Stimulated activated CD4-positive, alpha-beta T cell treated with anti-CD3 and anti-CD28 coated beads, Interleukin-1b, Interleukin-23, amount 100 ng/mL, for 24 hours (primary cell): Measurements from ENCODE around the gene TMOD2.

ENCODE experiments used
- DNase-seq, 4 experiments: peaks; one replicate each; pipeline ENCODE4 v3.0.0-alpha.2; 2020; ENCODE audit warnings: low read depth in 4 of 4, low spot score in 1 of 4

TMOD2 gene

GRCh38 chr15:51750792-51751696 lies at the start of gene TMOD2:
TSS of gene TMOD2 (plus strand) at chr15:51751597. CDS start at chr15:51766442, 14,845 bp downstream.
- peak in 1 of 4 experiments; percentile 53 for DNase-seq

GRCh38 chr15:51702710-51703109 lies 48.7 kb upstream of the TMOD2 start:
- no peak for DNase-seq

- no peak for DNase-seq
Measured at GRCh38 chr15:51706291-51706690, 45.1 kb upstream of the TMOD2 start.

DNA sequence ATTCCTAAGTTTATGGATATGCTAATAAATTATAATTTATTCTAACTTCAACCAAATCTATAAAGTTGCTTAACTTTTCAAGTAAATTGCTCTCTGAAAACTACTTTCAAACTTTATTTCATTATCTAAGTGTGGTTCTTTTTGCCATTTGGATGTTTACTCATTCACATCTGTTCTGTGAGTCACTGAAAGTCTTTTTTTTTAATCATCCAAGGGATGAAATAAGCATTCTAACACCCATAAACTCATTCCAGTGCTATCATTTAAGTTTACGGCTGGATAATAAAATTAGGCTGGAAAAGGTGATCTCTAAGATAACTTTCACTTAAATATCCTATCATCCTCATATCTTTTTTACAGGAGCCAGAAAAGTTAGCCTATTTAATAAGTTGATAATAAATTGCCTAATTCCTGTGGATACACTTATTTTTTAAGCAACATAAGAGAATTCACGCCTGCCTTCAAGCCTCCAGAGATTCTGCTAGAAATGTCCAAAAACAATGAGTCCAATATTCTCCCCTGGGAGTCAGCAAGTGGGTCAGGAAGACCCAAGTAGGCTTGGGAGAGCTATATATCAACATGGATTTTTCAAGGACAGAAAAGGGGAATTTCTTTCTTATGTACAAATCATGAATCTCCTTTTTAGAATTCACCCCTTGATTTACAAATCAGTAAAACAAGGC lies 44.3 kb upstream of the TMOD2 start:
- DNase-seq: no peak

DNA sequence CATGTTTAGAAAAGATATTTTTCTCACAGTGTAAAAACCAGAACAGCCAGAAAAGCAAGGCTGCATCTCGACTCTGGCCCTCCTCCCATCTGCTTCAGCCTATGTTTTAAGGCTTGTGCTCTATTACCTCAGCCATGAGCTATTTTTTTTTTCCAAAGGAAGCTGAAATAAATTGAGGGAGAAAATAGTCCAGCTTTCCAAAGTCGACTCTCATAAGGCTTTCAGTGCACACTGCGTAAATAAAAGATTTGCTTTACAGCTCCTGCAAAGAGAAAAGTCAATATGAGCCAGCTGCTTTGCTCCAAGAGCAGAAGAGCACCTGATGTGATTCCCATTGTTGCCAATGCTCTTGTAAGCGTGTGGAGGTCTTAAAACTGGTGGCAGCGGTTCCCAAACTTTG lies 43.4 kb upstream of the TMOD2 start:
- no peak for DNase-seq

GRCh38 chr15:51709031-51709430 lies 42.4 kb upstream of the TMOD2 start:
- DNase-seq: no peak

DNA sequence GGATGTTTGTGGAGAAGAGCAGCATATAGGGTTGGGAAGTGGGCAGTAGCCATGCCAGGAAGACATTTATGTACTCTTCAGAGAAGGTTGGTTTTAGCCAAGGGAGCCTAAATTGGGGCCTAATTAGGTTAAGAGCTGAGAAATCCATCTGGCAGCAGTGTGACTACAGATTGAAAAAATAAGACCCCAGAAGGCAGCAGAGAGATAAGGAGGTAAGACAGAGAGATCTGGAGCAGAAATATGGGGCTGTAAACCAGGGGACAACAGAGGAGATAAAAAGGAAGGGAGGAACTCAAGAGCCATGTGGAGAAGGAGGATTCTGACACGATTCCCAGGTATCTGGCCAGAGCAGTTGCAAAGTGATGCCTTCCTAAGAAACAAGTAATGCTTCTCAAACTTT lies 37.2 kb upstream of the TMOD2 start:
- no peak for DNase-seq

GRCh38 chr15:51714911-51715310 lies 36.5 kb upstream of the TMOD2 start:
- no peak for DNase-seq

GRCh38 chr15:51718219-51718618 lies 33.2 kb upstream of the TMOD2 start:
- DNase-seq: no peak

DNA sequence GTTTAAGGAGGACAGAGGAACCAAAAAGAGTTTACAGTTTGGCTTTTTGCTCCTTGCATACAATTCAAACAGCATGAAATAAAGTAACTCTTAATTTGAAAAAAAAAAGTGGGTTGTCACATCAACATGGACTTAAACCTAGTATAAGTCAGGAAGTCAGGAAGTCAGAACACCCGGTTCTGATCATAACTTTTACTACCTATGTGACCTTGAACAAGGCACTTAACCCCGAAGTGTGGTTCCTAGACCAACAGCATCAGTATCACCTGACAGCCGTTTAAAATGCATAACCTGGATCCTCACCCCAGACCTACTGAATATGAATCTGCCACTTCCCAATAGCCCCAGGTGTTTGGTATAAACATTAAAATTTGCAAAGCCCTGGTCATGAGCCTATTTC lies 32.7 kb upstream of the TMOD2 start:
- DNase-seq: no peak

GRCh38 chr15:51720201-51720995 lies 31.0 kb upstream of the TMOD2 start:
- DNase-seq: no peak

GRCh38 chr15:51721199-51721960 lies 30.0 kb upstream of the TMOD2 start:
- DNase-seq: no peak

GRCh38 chr15:51724199-51724598 lies 27.2 kb upstream of the TMOD2 start:
- no peak for DNase-seq

DNA sequence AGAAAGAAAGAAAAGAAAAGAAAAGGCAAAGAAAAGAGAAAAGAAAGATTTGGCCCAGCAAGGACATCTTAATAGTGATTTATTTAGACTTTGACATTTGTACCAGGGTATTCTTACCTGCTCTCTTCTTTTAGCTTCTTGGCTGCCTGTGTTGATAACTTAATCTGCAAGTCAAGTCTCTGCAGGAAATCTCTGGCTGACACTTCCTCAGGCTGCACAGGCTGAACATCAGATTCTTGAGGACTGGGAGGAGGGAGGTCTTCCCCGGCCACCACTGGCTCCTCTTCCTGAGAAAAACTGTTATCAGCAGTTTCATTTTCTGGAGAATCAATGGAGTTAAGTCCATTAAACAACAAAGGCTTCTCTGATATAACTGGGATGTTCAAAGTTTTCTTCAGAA lies 26.7 kb upstream of the TMOD2 start:
- no peak for DNase-seq

GRCh38 chr15:51726302-51727073 lies 24.9 kb upstream of the TMOD2 start:
- DNase-seq: peak in 1 of 4 experiments; percentile 12

- DNase-seq: no peak
Measured at GRCh38 chr15:51727141-51727897, 24.1 kb upstream of the TMOD2 start.

DNA sequence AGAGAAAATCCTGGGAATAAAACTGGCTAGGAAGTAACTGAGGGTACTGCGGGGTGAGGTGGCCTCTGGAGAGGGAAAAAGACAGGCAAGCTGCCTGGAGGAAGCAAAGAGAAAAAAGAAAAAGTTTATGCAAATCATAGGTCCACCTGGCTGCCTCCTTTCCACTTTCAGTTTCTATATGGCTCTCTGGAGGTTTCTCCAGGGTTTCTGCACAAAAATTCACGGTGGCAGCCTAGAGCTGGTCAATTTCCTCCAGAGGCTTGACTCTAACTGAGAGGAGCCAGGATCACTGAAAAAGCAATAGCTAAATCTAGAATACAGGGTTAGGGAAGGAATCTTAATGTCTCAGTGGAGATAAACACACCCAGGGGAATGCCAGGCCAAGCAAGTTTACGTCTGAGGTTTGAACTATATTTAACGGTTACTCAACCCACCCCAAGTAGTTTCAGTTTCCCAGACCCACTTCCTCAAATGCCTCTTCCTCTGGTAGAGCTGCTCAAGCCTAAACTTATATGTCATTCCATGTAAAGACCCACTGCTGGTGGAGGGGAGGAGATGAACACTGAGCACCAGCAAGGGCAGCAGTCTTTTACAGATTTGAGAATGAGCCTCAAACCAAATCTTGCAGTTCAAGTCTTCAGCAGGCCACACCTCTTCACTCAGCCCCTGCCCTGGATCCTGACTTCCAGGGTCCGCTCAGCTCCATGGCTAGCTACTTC lies 19.7 kb upstream of the TMOD2 start:
- DNase-seq: no peak

- DNase-seq: no peak
Measured at GRCh38 chr15:51732646-51733045, 18.8 kb upstream of the TMOD2 start.
